H9 (cell line): ENCODE data around the gene OARD1. TPM values are rescaled to one million over a fixed set of nuclear protein-coding genes. Genes with fewer than 3 reads are reported as not detected.

ENCODE experiments used
- DNase-seq: peaks from one replicate; pipeline ENCODE4 v3.0.0-alpha.2; 2017
- H2AFZ ChIP-seq: one replicate; pipeline ENCODE4 v1.6.1; 2013; ENCODE audit warnings: mild to moderate bottlenecking, low read length, control low read depth, moderate library complexity
- H2AK5ac ChIP-seq: 2 replicates; pipeline ENCODE4 v1.6.1; 2013; ENCODE audit warnings: low read length, control low read depth, mixed read lengths; ENCODE audit not compliant: insufficient read length
- H2BK120ac ChIP-seq: one replicate; pipeline ENCODE4 v1.6.1; 2013; ENCODE audit warnings: low read depth, mild to moderate bottlenecking, low read length, control low read depth, inconsistent platforms; ENCODE audit not compliant: poor library complexity, severe bottlenecking
- H2BK12ac ChIP-seq: 2 replicates; pipeline ENCODE4 v1.6.1; 2013; ENCODE audit warnings: low read length, control low read depth, mixed read lengths, low read depth; ENCODE audit not compliant: insufficient read length
- H2BK15ac ChIP-seq: 2 replicates; pipeline ENCODE4 v1.6.1; 2013; ENCODE audit warnings: low read depth, low read length, control low read depth
- H2BK20ac ChIP-seq: one replicate; pipeline ENCODE4 v1.6.1; 2013; ENCODE audit warnings: low read depth, mild to moderate bottlenecking, low read length, control low read depth, inconsistent platforms; ENCODE audit not compliant: poor library complexity, severe bottlenecking
- H2BK5ac ChIP-seq: 2 replicates; pipeline ENCODE4 v1.6.1; 2013; ENCODE audit warnings: low read length, control low read depth, mixed read lengths; ENCODE audit not compliant: insufficient read length
- H3K14ac ChIP-seq: 2 replicates; pipeline ENCODE4 v1.6.1; 2013; ENCODE audit warnings: low read length, control low read depth; ENCODE audit not compliant: insufficient read depth
- H3K18ac ChIP-seq: 2 replicates; pipeline ENCODE4 v1.6.1; 2013; ENCODE audit warnings: low read depth, mild to moderate bottlenecking, mixed read lengths, low read length, control low read depth; ENCODE audit not compliant: insufficient read length
- H3K23ac ChIP-seq: 2 replicates; pipeline ENCODE4 v1.6.1; 2013; ENCODE audit warnings: low read length, control low read depth, mixed read lengths, low read depth; ENCODE audit not compliant: insufficient read length
- H3K23me2 ChIP-seq: 2 replicates; pipeline ENCODE4 v1.6.1; 2013; ENCODE audit warnings: low read depth, mild to moderate bottlenecking, mixed read lengths, low read length, control low read depth; ENCODE audit not compliant: insufficient read length, poor library complexity, severe bottlenecking
- H3K27ac ChIP-seq: 2 replicates; pipeline ENCODE4 v1.5.1; 2013; ENCODE audit warnings: low read length, control low read depth, mixed read lengths, low read depth; ENCODE audit not compliant: insufficient read length
- H3K27me3 ChIP-seq: 2 replicates; pipeline ENCODE4 v1.6.1; 2013; ENCODE audit warnings: low read length, control low read depth, inconsistent platforms; ENCODE audit not compliant: insufficient read depth
- H3K4ac ChIP-seq: 2 replicates; pipeline ENCODE4 v1.6.1; 2013; ENCODE audit warnings: low read depth, mild to moderate bottlenecking, control low read depth, inconsistent platforms, low read length, moderate library complexity
- H3K4me1 ChIP-seq: 2 replicates; pipeline ENCODE4 v1.6.1; 2013; ENCODE audit warnings: low read length, control low read depth, inconsistent platforms; ENCODE audit not compliant: insufficient read depth
- H3K4me2 ChIP-seq: 2 replicates; pipeline ENCODE4 v1.6.1; 2013; ENCODE audit warnings: low read length, control low read depth, mixed read lengths; ENCODE audit not compliant: insufficient read length, insufficient read depth
- H3K56ac ChIP-seq: 2 replicates; pipeline ENCODE4 v1.6.1; 2013; ENCODE audit warnings: low read depth, mild to moderate bottlenecking, mixed read lengths, low read length, control low read depth; ENCODE audit not compliant: insufficient read length
- H3K79me1 ChIP-seq: 2 replicates; pipeline ENCODE4 v1.6.1; 2013; ENCODE audit warnings: low read depth, mild to moderate bottlenecking, moderate library complexity, low read length, control low read depth, inconsistent platforms; ENCODE audit not compliant: insufficient read depth, poor library complexity, severe bottlenecking
- H3K79me2 ChIP-seq: 2 replicates; pipeline ENCODE4 v1.6.1; 2013; ENCODE audit warnings: low read length, control low read depth, inconsistent platforms; ENCODE audit not compliant: insufficient read depth
- H3K9ac ChIP-seq: 2 replicates; pipeline ENCODE4 v1.6.1; 2013; ENCODE audit warnings: low read length, control low read depth, mixed read lengths; ENCODE audit not compliant: insufficient read length; ENCODE audit errors: extremely low read depth
- H3K9me3 ChIP-seq: one replicate; pipeline ENCODE4 v1.6.1; 2013; ENCODE audit warnings: low read depth, low read length, inconsistent platforms; ENCODE audit not compliant: control insufficient read depth
- H3T11ph ChIP-seq: one replicate; pipeline ENCODE4 v1.6.1; 2013; ENCODE audit warnings: mild to moderate bottlenecking, low read length, control low read depth, inconsistent platforms
- H4K20me1 ChIP-seq: one replicate; pipeline ENCODE4 v1.6.1; 2013; ENCODE audit not compliant: control insufficient read depth, insufficient read length, insufficient read depth
- H4K5ac ChIP-seq: 2 replicates; pipeline ENCODE4 v1.6.1; 2013; ENCODE audit warnings: low read depth, mild to moderate bottlenecking, mixed read lengths, low read length, control low read depth; ENCODE audit not compliant: insufficient read length
- H4K8ac ChIP-seq: replicated peaks from 2 replicates; pipeline ENCODE4 v1.6.1; 2013; ENCODE audit warnings: low read length, control low read depth, mixed read lengths, low read depth; ENCODE audit not compliant: insufficient read length
- H4K91ac ChIP-seq: 2 replicates; pipeline ENCODE4 v1.6.1; 2013; ENCODE audit warnings: low read depth, mild to moderate bottlenecking, moderate library complexity, mixed read lengths, low read length, control low read depth; ENCODE audit not compliant: insufficient read length
- H3K27ac Mint-ChIP-seq, 3 experiments: 2 replicates in 2 of 3; 3 replicates in 1 of 3; pipeline ENCODE4 v1.8.0; 2020 to 2021; ENCODE audit warnings: mixed read lengths in 3 of 3, mild to moderate bottlenecking in 1 of 3, moderate library complexity in 1 of 3
- H3K27me3 Mint-ChIP-seq: 2 replicates; pipeline ENCODE4 v1.8.0; 2021; ENCODE audit warnings: low read depth, mild to moderate bottlenecking, moderate library complexity, mixed read lengths
- H3K36me3 Mint-ChIP-seq, 3 experiments: 2 replicates in 2 of 3; 3 replicates in 1 of 3; pipeline ENCODE4 v1.8.0; 2020 to 2021; ENCODE audit warnings: low read depth in 3 of 3, mixed read lengths in 3 of 3; ENCODE audit not compliant: insufficient read depth in 1 of 3
- H3K4me1 Mint-ChIP-seq, 2 experiments: 2 replicates each; pipeline ENCODE4 v1.8.0; 2020; ENCODE audit warnings: mixed read lengths in 2 of 2
- H3K4me3 Mint-ChIP-seq, 2 experiments: 2 replicates in 1 of 2; 3 replicates in 1 of 2; pipeline ENCODE4 v1.8.0; 2020 to 2021; ENCODE audit warnings: mild to moderate bottlenecking in 2 of 2, mixed read lengths in 2 of 2, moderate library complexity in 1 of 2
- H3K9me3 Mint-ChIP-seq, 2 experiments: 2 replicates in 1 of 2; 3 replicates in 1 of 2; pipeline ENCODE4 v1.8.0; 2020; ENCODE audit warnings: mild to moderate bottlenecking in 2 of 2, mixed read lengths in 2 of 2, moderate library complexity in 1 of 2
- CTCF ChIP-seq: fragments of 200-600 bp; sonication (generic); conservative IDR thresholded peaks from 3 replicates; pipeline ENCODE4 v1.8.0; 2021; ENCODE audit warnings: antibody characterized with exemption, mild to moderate bottlenecking
- whole genome bisulfite sequencing: extraction: QIAGEN DNeasy Blood & Tissue Kit; methylation state at CpG from one replicate; pipeline ENCODE4 v1.1.7; 2013; ENCODE audit warnings: missing lambda C conversion rate, low lambda C conversion rate, mixed read lengths; ENCODE audit not compliant: insufficient read length; ENCODE audit errors: extremely low coverage; 5-methylcytosine and 5-hydroxymethylcytosine counted together
- total RNA-seq: library from RNA; stranded (reverse); gene quantifications from 2 replicates; pipeline ENCODE4 v1.2.1, GENCODE V29; 2021

OARD1 gene
- total RNA-seq, 1 experiment from 2014 or later, result 36.6 TPM

GRCh38 chr6:41036186-41036585 lies 36.0 kb downstream of the OARD1 start:
- Histone ChIP-seq H3K4ac (no peak overlapping the region), H2BK20ac (no peak overlapping the region), H4K20me1 (no peaks in the 10 kb centered on the region), H2BK12ac (no peak overlapping the region), H3K56ac (no peak overlapping the region), H2BK120ac (no peak overlapping the region), H3K9ac (no peak overlapping the region), H3K27me3 (no peaks in the 10 kb centered on the region), H2AK5ac (no peak overlapping the region), H3K4me1 (no peaks in the 10 kb centered on the region), H3K23me2 (no peaks in the 10 kb centered on the region), H4K8ac (no peak overlapping the region), H3T11ph (no peak overlapping the region), H3K4me2 (no peak overlapping the region), H2BK5ac (no peak overlapping the region), H2BK15ac (no peak overlapping the region), H3K23ac (no peak overlapping the region), H3K9me3 (no peaks in the 10 kb centered on the region), H3K79me1 (no peaks in the 10 kb centered on the region), H3K27ac (no peak overlapping the region), H4K91ac (no peak overlapping the region), H3K79me2 (no peaks in the 10 kb centered on the region), H3K18ac (no peak overlapping the region), H2AFZ (no peak overlapping the region), H4K5ac (no peak overlapping the region), H3K14ac (no peak overlapping the region)
- H3K27ac Mint-ChIP-seq, result no peak overlapping the region
- TF ChIP-seq CTCF, result no peak
- no peak for DNase-seq
- H3K27me3 Mint-ChIP-seq, result no peaks in the 10 kb centered on the region
- H3K36me3 Mint-ChIP-seq, result no peaks in the 10 kb centered on the region
- no peaks in the 10 kb centered on the region; a peak in 1 of 5 replicates for H3K9me3 Mint-ChIP-seq
- peaks cover 12 to 13% of the 10 kb centered on the region in 2 experiments for H3K4me1 Mint-ChIP-seq
- no CpG with 5 or more reads among the region's 3 CpGs for WGBS
- H3K4me3 Mint-ChIP-seq, result no peak overlapping the region
